ENCODE results near the gene HADHB.

The HADHB gene

GRCh38 chr2:26279886-26280285 lies 35.1 kb downstream of the HADHB start:
- H3K4me3 ChIP-seq (ENCODE audit: low read depth, low read length): no peak overlapping the region
- no peak for TF ChIP-seq CTCF (IDR thresholded peaks at IDR 0.05; ENCODE audit: low read depth, low read length)

GRCh38 chr2:26281226-26281625 lies 36.5 kb downstream of the HADHB start:
- no peak overlapping the region for H3K4me3 ChIP-seq (ENCODE audit: low read depth, low read length)
- TF ChIP-seq CTCF (IDR thresholded peaks at IDR 0.05; ENCODE audit: low read depth, low read length): no peak

GRCh38 chr2:26283606-26284005 lies 38.9 kb downstream of the HADHB start:
- no peak overlapping the region for H3K4me3 ChIP-seq (ENCODE audit: low read depth, low read length)
- no peak for TF ChIP-seq CTCF (IDR thresholded peaks at IDR 0.05; ENCODE audit: low read depth, low read length)

GRCh38 chr2:26284132-26284531 lies 39.4 kb downstream of the HADHB start:
- TF ChIP-seq CTCF (IDR thresholded peaks at IDR 0.05; ENCODE audit: low read depth, low read length): no peak
- no peak overlapping the region for H3K4me3 ChIP-seq (ENCODE audit: low read depth, low read length)

- TF ChIP-seq CTCF (IDR thresholded peaks at IDR 0.05; ENCODE audit: low read depth, low read length): no peak
- H3K4me3 ChIP-seq (ENCODE audit: low read depth, low read length): no peak overlapping the region
Measured at GRCh38 chr2:26285931-26286330, 41.2 kb downstream of the HADHB start.

- H3K4me3 ChIP-seq (ENCODE audit: low read depth, low read length): no peak overlapping the region
- no peak for TF ChIP-seq CTCF (IDR thresholded peaks at IDR 0.05; ENCODE audit: low read depth, low read length)
Measured at GRCh38 chr2:26290001-26290400, 45.3 kb downstream of the HADHB start.

- no peak for TF ChIP-seq CTCF (IDR thresholded peaks at IDR 0.05; ENCODE audit: low read depth, low read length)
Measured at GRCh38 chr2:26292646-26293045, 47.9 kb downstream of the HADHB start.

More at GRCh38 chr2:26292646-26293045, 47.9 kb downstream of the HADHB start:
- H3K4me3 ChIP-seq (ENCODE audit: low read depth, low read length): no peak overlapping the region
